OCI-LY7 (cell line): ENCODE measurements around the gene COG4. TPM values are rescaled to one million over a fixed set of nuclear protein-coding genes. Genes with fewer than 3 reads are reported as not detected.
A peak's percentile ranks its signal among the peaks of the same experiment; 100 is the strongest.

ENCODE experiments used
- BruUV-seq: library from RNA; stranded (reverse); fragments of 400-500 nt; replicated peaks from 2 replicates; lab custom pipeline; 2021; lab: Mats Ljungman, UMichigan
- CTCF ChIA-PET: fragments of 300-600 bp; sonication (Branson Sonifier 250); formaldehyde crosslinking; loops from one replicate; lab custom pipeline; 2022; ENCODE audit warnings: antibody characterized with exemption; ENCODE audit not compliant: unreplicated experiment; lab: Charles Lee
- POLR2A ChIA-PET: fragments of 300-600 bp; sonication (Branson Sonifier 250); formaldehyde crosslinking; loops from one replicate; lab custom pipeline; 2022; ENCODE audit warnings: antibody characterized with exemption; lab: Charles Lee
- DNase-seq: peaks from one replicate; pipeline ENCODE4 v3.0.0-alpha.2; 2015; ENCODE audit warnings: low spot score
- H2AFZ ChIP-seq: fragments of 200-600 bp; sonication (generic), shearing (Covaris generic); 2 replicates; pipeline ENCODE4 v1.6.1; 2014; ENCODE audit warnings: mild to moderate bottlenecking, antibody characterized with exemption, low read length, moderate library complexity
- H3K27ac ChIP-seq: fragments of 200-600 bp; sonication (generic); 2 replicates; pipeline ENCODE4 v1.5.1; 2014; ENCODE audit warnings: mixed run types, low read depth, mild to moderate bottlenecking, moderate library complexity, low read length, inconsistent platforms; ENCODE audit not compliant: poor library complexity, severe bottlenecking
- H3K36me3 ChIP-seq: fragments of 200-600 bp; sonication (generic); 2 replicates; pipeline ENCODE4 v1.6.1; 2014; ENCODE audit warnings: mild to moderate bottlenecking, antibody characterized with exemption, low read length, moderate library complexity, mixed read lengths; ENCODE audit not compliant: insufficient read depth
- H3K4me1 ChIP-seq: fragments of 200-600 bp; sonication (generic); 2 replicates; pipeline ENCODE4 v1.5.1; 2014; ENCODE audit warnings: mild to moderate bottlenecking, low read length; ENCODE audit not compliant: insufficient read depth, poor library complexity, severe bottlenecking
- H3K4me2 ChIP-seq: fragments of 200-600 bp; sonication (generic); 2 replicates; pipeline ENCODE4 v1.6.1; 2014; ENCODE audit warnings: mild to moderate bottlenecking, low read length
- H3K4me3 ChIP-seq: fragments of 200-600 bp; sonication (generic); 2 replicates; pipeline ENCODE4 v1.5.1; 2014; ENCODE audit warnings: mild to moderate bottlenecking, low read depth, low read length; ENCODE audit not compliant: poor library complexity, severe bottlenecking
- H3K79me2 ChIP-seq: fragments of 200-600 bp; sonication (generic); 2 replicates; pipeline ENCODE4 v1.6.1; 2016; ENCODE audit warnings: low read depth, mild to moderate bottlenecking, low read length, moderate library complexity, mixed read lengths; ENCODE audit not compliant: insufficient read depth
- H3K9me2 ChIP-seq: fragments of 200-600 bp; sonication (generic); 2 replicates; pipeline ENCODE4 v1.6.1; 2016; ENCODE audit warnings: mild to moderate bottlenecking, low read length, mixed read lengths; ENCODE audit not compliant: insufficient read depth
- H3K9me3 ChIP-seq: fragments of 200-600 bp; sonication (generic); 2 replicates; pipeline ENCODE4 v1.6.1; 2014; ENCODE audit warnings: mild to moderate bottlenecking, mixed run types, low read length, mixed read lengths
- H4K20me1 ChIP-seq: fragments of 200-600 bp; sonication (generic); 2 replicates; pipeline ENCODE4 v1.6.1; 2014; ENCODE audit warnings: mild to moderate bottlenecking, antibody characterized with exemption, low read length, moderate library complexity, mixed read lengths; ENCODE audit not compliant: insufficient read depth
- EZH2phosphoT487 ChIP-seq: fragments of 200-600 bp; sonication (generic); IDR thresholded peaks from 2 replicates; pipeline ENCODE4 v1.6.1; 2018; ENCODE audit warnings: low read depth, borderline replicate concordance, mild to moderate bottlenecking, mixed run types, antibody characterized with exemption, low read length, moderate library complexity, mixed read lengths
- intact Hi-C: fragments of 100-400 bp; cut with micrococcal nuclease; formaldehyde crosslinking; loops from one replicate; pipeline ENCODE4 v1.10.0; 2022; ENCODE audit not compliant: unreplicated experiment
- total RNA-seq, 2 experiments: library from RNA; depleted of rRNA in 1 of 2; stranded (reverse); fragments of >200 nt in 1 of 2; shearing (Covaris generic) in 1 of 2; gene quantifications; 2 replicates each; pipeline ENCODE4 v1.2.3, GENCODE V29; 2014 to 2022
- TF ChIP-seq, protein P1 (sequence below): fragments of 200-600 bp; sonication (generic); conservative IDR thresholded peaks from 2 replicates; pipeline ENCODE4 v1.5.1; 2014; ENCODE audit warnings: mild to moderate bottlenecking, antibody characterized with exemption, low read length, moderate library complexity, mixed read lengths

COG4 gene
- total RNA-seq, 2 experiments from 2014 or later: 48.8 to 100 TPM

- no peaks in the 10 kb centered on the region for H3K9me2 ChIP-seq
- H3K9me3 ChIP-seq: no peaks in the 10 kb centered on the region
- H2AFZ ChIP-seq: no peak overlapping the region
- CTCF ChIA-PET: no interaction called here
- no peak overlapping the region for H3K4me2 ChIP-seq
- no peak for TF ChIP-seq EZH2phosphoT487
- TF ChIP-seq, protein P1, sequence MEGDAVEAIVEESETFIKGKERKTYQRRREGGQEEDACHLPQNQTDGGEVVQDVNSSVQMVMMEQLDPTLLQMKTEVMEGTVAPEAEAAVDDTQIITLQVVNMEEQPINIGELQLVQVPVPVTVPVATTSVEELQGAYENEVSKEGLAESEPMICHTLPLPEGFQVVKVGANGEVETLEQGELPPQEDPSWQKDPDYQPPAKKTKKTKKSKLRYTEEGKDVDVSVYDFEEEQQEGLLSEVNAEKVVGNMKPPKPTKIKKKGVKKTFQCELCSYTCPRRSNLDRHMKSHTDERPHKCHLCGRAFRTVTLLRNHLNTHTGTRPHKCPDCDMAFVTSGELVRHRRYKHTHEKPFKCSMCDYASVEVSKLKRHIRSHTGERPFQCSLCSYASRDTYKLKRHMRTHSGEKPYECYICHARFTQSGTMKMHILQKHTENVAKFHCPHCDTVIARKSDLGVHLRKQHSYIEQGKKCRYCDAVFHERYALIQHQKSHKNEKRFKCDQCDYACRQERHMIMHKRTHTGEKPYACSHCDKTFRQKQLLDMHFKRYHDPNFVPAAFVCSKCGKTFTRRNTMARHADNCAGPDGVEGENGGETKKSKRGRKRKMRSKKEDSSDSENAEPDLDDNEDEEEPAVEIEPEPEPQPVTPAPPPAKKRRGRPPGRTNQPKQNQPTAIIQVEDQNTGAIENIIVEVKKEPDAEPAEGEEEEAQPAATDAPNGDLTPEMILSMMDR: no peak
- BruUV-seq: no TSS peak
- no peaks in the 10 kb centered on the region for H4K20me1 ChIP-seq
- intact Hi-C loops: no loop called here
- no peak for DNase-seq
- no peak overlapping the region for H3K27ac ChIP-seq
- POLR2A ChIA-PET: interaction anchor here (1.2 to 2.1 kb wide), 3 partner anchors 12 to 21 kb away, joined by 3 to 12 read pairs (median 11); partner anchors contain the start of gene FCSK
- H3K4me3 ChIP-seq: no peak overlapping the region
- peaks cover 20% of the 10 kb centered on the region for H3K79me2 ChIP-seq
- H3K36me3 ChIP-seq: no peaks in the 10 kb centered on the region
- peaks cover 14% of the 10 kb centered on the region for H3K4me1 ChIP-seq
Measured at GRCh38 chr16:70441406-70441990, 81.9 kb downstream of the COG4 start.

GRCh38 chr16:70440009-70440692 is 83.2 kb downstream of the COG4 start:
- no peaks in the 10 kb centered on the region for H4K20me1 ChIP-seq
- peak overlapping the region; percentile 97 for H3K4me3 ChIP-seq
- peak overlapping the region; percentile 93; the same call in 1 of the 2 replicates for H2AFZ ChIP-seq
- H3K4me1 ChIP-seq: peaks cover 22% of the 10 kb centered on the region
- TF ChIP-seq, protein P1: no peak
- TF ChIP-seq EZH2phosphoT487: no peak
- peak overlapping the region; percentile 99 for H3K4me2 ChIP-seq
- BruUV-seq: no TSS peak
- intact Hi-C loops: no loop called here
- H3K27ac ChIP-seq: peak overlapping the region; percentile 59
- H3K36me3 ChIP-seq: peaks cover under 1% of the 10 kb centered on the region
- H3K9me2 ChIP-seq: no peaks in the 10 kb centered on the region
- H3K9me3 ChIP-seq: no peaks in the 10 kb centered on the region
- peak; percentile 22 for DNase-seq
- POLR2A ChIA-PET: interaction anchor here (0.5 to 2.1 kb wide), 7 partner anchors 9 to 166 kb away, joined by 3 to 12 read pairs (median 6); partner anchors contain the start of genes COG4 and FCSK
- H3K79me2 ChIP-seq: peaks cover 34% of the 10 kb centered on the region
- CTCF ChIA-PET: interaction anchor here (1.2 kb wide), 1 partner anchor 14 kb away, joined by 6 read pairs; the partner anchor contains the start of gene FCSK
